Activated effector memory CD4-positive, alpha-beta T cell treated with Interleukin-2 at 50 U/mL for 16 hours (primary cell): ENCODE results near the gene COL5A1.
"Not testable (repeated sequence)": the region's sequence is repeated elsewhere in the genome, so short reads cannot be mapped to it uniquely, and the experiment has no call there.

ENCODE experiments used
- DNase-seq: peaks from one replicate; pipeline ENCODE4 v3.0.0-alpha.2; 2020

Gene COL5A1

DNA sequence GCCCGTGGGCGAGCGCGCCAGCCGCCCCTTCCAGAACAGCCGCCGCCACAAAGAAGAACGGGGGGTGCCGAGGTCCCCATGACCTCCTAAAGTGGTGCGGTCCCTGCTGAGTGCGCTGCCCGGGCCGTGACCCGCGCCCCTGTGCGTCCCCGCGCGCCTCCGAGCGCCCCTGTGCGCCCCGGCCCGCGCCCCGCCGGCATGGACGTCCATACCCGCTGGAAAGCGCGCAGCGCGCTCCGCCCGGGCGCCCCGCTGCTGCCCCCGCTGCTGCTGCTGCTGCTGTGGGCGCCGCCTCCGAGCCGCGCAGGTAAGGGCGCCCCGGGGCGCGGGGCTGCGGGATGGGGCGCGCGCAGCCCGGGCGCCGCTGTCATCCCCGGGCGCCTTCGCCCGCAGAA is 384 bp downstream of the COL5A1 start:
- no peak for DNase-seq

DNA sequence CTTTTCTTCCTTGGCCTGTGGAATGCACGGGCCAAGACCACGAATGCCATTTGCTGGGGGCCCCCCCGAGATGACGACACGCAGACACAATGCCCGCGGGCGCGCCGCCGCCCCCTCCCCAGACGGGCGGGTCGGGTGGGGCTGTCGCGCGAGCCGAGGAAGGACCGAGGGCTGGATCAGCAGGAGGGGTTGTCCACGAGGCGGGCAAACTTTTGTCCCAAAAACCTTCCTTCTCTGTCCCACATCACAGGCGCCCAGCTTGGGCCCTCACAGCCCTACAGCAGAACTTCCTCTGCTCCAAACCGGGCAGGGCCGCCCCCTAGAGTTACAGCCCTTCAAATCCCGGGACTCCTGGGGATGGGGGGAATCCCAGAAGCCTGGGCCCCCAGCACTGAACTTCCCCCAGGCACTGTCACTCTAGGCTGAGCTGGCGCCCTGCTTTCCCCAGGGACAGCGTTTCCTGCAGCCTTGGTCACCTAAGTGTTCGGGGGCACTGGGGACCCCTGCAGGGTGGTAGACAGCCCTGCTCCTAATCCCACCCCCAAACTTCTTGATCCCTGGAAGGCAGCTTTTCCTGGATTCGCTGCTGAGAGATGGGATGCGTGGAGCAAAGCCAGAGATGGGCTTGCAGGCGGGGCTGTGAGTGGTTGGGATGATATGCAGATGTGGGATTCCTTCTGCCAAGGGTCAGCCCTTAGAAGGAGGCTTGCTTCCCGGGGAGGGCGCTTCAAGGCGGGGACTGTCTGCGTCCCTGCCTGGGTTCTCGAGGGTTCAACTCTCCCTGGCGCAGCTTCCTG is 980 bp downstream of the COL5A1 start:
- DNase-seq: no peak

DNA sequence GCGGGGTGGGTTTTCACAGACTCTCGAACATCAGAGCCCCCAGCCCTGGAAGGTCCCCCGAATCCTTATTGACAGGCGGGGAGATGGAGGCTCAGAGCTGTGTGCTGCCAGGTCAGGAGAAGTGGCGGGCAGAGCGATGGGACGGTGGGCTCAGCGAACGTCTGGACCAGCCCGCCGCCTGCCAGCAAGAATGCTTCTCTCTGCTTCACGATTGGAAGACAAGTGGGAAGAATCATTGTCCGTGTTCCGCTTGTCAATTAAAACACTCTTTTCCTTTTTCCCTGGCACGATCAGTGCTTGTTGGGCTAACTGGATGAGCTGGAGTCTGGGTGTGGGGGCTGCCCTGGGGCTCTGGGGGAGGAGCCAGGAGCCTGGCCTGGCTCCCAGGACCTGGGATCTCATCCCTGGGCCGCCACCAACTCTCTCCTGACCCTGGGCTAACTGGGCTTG is 1.6 kb downstream of the COL5A1 start:
- no peak for DNase-seq

DNA sequence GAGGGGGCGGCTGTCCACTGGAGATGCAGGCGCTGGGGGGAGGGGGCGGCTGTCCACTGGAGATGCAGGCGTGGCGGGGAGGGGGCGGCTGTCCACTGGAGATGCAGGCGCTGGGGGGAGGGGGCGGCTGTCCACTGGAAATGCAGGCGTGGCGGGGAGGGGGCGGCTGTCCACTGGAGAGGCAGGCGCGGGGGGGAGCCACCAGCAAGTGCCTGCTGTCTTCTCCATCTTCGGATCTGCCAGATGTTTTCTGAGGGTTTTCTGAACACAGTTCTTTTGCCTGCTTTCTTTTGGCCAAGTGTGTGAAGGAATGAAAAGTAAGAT is 2.8 kb downstream of the COL5A1 start:
- not testable (repeated sequence) for DNase-seq

DNA sequence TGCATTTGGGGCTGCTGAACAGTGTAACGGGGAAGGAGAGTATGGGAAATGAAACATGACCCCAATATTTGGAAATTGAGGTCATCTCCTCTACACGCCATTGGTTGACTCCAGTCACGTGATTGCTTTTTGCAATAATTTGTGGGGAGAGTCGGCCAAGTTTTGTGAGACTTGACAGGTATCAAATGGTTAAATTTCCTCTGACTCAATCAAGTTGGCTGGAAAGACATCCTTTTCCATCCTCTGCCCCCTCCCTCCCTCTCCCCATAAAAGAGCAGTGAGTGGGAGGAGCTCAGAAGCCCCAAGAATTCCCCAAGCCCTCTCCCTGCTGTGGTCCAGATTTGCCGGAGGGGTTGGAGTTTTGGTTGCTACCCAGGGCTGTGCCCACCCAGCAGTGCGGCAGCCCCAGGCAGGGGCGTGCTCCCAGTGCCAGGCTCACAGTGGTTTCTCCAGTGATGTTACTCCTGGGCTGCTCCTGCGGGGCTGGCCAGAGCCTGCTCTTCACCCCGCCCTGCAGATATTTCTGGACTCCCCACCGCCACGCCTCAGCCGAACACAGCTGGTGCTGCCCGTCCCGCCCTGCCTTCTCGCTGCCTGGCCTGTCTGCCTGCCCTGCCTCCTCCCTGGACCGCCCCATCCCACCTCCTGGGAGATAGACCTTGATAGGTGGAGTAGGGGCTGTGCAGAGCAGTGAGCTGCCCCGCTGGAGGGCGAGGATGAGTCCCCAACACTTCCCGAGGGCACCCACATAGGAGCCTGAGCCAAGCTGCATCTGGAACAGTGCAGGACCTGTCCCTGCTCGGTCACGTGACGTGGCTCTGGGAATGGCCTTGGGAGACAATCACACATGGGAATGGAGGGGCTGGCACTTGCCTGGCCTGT is 3.4 kb downstream of the COL5A1 start:
- DNase-seq: no peak

DNA sequence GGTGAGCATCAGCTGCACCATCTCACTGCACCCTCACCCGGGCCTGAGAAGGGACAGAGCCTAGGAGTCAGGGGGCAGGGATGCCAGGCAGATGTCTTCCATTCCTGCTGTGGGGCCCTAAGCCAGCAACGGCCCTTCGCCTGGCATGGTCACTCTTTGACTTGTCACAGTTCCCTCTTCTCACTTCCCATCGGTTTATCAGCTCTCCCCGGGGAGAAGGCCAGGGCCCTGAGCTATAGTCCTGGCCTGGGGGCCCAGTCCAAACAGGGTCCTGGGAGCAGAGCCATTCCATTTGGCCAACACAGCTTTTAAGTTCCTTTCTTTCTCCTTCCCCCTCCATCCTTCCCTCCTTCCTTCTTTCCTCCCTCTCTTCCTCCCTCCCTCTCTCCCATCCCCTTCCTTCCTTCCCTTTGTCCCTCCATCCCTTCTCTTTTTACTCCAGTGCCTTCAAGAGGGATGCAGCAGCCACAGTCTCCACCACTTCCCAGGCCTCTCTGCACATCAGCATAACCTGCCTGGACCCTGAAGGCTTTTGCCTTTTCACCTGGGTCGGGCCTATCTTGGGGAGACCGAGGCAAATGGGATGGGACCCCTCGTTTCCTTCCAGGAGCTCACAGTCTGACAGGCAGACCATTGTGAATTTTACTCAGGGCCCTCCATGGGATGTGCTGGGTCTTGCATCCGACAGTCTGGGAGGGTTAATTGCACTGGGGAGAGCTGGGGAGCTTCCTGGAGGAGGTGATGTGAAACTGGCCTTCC is 4.2 kb downstream of the COL5A1 start:
- no peak for DNase-seq

DNA sequence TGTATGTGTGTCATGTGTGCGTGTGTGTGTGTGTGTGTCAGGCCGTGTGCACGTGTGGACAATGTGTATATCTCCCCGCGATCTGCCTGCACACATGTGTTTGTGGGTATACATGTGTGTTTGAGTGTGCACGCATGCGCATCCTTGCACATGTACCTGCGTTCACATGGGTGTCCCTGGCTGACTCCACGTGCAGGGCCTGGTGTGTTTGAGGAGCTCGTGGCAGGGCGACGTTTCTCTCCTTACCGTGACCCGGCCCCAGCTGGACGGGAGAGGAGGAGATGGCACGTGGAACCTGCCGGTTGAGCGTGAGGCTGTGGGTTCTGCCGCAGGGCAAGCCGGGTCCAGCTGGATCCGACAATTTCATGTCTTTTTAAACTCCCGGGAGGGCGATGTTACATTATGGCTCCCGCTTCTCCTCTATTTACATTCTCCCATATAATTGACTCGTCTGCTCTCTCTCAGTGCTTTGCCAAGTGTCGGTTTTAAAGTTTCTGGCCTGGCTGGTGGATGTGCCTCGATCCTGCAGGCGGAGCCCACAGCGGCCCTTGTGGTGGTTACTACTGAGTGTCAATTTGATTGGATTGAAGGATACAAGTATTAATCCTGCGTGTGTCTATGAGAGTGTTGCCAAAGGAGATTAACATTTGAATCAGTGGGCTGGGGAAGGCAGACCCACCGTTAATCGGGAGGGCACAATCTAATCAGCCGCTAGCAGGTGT is 5.9 kb downstream of the COL5A1 start:
- no peak for DNase-seq

DNA sequence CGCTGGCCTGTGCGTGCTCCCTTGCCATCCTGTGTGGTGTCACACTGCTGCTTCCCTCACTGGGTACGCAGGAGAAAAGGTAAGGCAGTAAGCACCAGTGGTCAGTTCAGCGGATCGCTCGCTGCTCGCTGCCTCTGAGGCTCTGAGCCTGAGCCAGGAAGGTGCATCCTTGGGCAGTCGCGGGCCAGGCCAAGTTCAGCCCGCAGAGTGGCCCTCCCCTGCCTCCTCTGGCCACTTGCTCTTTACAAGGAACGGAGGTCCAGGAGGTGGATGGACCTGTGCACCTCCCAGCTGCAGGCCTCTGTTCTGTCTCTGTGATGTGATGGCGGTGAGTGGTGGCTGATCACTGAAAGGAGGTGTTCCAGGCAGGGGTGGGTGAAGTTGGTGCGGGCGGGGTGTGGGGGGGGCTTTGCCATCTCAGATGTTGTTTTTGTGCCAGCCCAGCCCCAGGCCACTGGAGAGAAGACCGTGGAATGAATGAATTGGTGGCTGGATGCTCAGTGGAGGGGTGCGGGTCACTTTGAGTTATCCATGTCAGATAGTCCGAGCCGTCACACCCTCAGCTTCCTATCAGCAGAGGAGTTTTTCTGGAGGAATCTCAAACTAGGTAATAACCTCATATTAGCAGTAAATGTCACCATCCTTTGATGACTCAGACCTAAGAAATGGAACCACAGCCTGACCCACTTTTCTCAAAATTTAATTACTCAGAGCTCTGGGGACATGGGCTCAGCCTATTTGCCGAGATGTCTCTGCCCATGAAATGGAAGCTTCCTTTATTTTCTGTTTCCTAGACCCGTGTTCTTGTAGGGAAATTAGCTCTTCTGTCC is 7.3 kb downstream of the COL5A1 start:
- DNase-seq: no peak

DNA sequence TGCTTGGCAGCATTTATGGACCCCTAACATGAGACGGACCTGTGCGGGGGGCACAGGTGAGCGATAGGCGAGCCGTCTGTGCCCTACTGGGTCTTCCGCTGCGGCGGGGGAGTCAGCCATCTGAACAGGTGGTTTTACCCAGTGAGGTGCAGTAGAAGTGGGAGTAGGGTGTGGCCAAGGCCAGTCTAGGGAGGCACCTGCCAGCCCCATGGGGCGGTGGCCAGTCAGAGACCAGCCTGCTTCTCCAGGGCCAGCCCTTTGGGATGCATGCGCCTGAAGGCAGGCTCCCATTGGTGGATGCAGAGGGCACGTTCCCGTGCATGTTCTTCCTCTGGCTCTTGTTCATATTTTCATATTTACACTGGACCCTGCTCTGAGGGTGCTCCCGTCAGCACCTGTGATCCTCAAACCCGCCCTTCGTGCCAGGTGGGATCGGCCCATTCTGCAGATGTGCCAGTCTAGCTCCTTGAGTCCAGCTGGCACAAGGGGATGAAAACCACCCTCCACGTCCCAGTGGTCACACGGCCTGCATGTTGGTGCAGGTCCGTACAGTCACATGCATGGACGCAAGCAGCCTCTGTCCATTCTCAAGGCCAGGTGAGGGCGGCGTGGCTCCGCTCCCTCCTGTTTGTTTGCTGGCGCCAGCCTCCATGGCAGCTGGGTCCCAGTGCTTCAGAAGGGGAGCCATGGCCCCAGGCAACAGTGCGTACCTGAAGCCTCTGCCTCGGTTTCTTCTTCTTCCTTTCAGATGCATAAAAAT is 9.0 kb downstream of the COL5A1 start:
- DNase-seq: no peak

DNA sequence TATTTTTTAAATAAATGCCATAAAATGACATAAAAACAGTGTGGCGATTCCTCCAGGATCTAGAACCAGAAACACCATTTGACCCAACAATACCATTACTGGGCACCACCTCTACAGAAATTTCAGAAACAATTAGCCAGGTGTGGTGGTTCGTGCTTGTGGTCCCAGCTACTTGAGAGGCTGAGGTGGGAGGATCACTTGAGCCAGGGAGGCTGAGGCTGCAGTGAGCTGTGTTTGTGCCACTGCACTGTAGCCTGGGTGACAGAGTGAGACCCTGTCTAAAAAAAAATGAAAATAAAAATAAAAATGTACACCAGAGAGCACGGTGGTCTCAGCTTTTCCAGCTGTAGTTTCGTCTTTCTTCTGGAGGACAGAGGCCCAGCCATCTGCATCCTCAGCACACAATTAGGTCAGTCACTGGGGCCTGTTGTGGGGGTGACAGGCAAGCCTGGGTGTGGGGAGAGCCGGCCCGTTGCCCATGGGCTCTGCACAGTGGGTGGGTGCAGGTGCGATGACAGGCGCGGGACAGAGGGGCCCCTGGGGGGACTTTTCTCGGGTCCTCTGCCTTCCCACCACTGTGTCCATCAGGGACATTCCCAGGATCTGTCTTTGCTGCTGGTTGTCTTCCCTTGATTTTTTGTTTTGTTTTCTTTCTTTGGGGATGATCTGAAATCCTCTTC is 9.8 kb downstream of the COL5A1 start:
- DNase-seq: no peak

DNA sequence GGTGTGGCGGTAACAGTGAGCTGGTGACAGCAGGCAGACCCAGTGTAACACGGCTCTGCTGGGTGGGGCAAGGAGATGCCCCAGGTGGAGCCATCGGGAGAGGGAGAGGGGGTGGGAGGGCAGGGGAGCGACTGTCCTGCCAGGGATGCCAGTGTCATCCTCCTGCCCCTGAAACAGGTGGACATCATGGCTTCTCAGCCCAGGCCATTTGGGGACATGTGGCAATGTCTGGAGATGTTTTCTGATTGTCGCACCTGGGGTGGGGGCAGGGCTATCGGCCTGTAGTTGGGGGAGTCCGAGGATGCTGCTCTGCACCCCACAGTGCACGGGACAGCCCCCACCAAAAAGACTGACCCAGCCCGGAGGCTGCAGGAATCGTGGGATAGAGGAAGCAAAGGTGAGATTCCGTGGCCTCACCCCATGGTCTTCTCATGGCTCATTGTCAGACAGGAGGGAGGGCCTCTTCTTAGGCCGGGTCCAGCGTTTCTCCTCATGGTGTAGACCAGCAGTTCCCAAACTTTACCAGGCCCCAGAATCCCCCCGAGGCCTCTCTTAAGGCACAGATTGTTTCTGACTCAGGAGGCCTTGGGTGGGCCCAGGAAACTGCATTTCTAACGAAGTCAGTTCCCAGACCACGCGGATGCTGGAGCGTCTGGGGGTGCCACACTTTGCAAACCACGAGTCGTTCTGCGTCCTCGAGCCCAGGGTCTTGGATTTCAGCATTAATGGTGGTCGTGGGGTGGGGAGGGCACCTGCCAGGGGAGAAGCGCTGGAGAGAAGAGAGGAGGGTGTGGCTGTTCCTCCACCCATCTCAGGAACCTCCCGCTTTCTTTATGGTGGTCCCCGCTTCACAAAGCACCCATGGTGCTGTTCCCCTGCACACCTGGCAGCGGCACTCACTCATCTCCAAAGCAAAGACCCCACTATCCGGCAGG is 11.0 kb downstream of the COL5A1 start:
- DNase-seq: no peak

DNA sequence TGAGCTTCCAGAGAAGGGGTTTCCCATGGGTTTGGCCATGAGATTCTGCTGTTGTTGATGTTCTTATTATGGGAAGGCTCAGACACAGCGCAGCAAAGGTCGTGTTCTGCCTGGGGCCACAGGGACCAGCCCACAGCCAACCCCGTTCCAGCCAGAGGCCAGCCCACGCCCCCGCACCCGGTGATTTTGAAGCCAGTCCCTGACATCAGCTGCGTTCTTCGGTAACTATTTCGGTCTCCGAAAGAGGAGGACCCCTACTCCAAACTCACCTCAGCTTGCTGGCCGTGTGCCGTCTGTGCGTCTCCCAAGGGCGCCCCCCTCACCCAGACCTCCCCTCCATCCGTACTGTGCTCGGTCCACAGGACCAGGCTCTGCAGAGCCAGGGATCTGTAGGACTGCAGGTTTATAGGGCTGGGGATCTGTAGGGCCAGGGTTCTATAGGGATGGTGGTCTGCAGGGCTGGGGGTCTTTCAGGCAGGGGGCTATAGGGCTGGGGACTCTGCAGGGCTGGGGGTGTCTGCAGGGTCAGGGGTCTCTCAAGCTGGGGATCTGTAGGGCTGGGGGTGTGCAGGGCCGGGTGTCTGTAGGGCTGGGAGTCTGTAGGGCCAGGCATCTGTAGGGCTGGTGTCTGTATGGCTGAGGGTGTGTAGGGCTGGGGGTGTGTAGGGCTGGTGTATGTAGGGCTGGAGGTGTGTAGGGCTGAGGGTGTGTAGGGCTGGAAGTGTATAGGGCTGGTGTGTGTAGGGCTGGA is 11.8 kb downstream of the COL5A1 start:
- DNase-seq: no peak

DNA sequence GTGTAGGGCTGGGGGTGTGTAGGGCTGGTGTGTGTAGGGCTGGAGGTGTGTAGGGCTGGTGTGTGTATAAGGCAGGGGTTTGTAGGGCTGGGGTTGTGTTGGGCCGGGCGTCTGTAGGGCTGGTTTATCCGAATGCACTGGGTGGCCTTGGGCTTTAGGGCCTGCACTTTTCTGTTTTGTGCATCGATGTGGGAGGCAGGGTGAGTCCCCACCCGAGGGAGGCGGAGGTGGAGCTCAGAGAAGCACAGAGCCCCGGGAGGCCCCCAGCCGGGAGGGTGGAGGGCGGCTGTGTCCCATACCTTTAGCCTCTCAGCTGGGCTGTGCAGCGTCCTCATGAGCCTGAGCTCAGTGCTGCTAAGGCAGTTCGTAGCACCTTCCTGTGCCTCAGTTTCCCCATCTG is 13.5 kb downstream of the COL5A1 start:
- no peak for DNase-seq

DNA sequence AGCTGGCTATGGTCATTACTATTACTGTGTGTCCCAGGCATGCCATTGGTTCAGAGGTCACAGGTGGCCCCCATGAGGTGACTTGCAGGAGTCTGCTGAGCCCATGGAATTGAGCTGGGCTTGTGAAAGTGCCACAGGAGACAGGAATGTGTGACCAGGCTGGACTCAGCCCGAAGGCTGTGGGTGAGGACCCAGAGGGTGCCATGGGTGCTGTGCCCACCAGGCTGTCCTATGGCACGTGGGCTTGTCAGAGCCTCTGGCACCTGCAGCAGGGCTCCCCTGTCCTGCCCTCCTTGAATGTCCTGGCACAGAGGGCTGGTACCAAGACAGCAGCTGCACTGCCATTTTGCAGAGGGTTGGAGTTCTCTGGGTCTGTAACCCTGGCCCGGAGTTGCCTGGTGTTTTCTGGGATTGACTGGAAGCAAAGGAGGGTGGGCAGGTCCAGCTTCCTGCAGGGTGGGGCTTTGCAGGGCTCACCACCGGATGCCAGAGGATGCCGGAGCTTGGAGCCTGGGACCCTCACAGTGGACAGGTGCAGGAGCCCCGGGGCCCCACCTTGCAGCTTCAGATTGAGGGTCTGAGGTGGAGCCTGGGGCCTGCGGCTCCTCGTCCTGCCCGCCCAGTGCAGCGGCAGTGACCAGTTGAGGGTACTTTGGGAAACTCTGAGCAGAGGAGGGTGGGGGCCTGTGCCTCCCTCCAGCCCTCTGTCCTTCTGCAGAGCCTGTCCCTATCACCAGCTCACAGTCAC is 14.2 kb downstream of the COL5A1 start:
- no peak for DNase-seq

DNA sequence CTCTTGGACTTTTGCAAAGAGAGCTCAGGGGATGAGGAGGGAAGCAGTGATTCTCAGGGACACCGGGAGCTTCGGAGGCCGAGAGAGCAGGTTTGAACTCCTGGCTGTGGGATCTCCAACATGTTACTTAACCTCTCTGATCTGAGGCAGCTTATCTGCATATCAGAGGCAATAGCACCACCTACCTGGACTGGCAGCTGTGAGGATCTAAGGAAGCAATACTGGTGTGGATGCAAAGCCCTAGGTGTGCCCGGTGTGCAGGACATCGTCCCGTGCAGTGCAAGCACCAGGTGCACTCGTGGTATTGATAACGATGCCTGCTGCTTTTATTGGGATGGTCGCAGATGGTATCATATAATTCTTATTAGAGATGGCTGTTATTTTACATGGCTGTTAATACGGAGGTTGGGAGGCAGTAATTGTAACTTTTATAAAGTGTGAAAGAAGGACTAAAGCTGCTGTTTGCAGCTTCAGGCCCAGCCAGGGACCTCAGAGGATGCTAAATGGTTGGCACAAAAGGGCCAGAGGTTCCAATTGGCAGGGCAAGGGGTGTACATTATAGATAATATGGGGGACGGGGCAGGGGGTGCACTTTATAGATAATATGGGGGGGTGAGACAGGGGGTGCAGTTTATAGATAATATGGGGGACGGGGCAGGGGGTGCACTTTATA is 14.9 kb downstream of the COL5A1 start:
- no peak for DNase-seq

DNA sequence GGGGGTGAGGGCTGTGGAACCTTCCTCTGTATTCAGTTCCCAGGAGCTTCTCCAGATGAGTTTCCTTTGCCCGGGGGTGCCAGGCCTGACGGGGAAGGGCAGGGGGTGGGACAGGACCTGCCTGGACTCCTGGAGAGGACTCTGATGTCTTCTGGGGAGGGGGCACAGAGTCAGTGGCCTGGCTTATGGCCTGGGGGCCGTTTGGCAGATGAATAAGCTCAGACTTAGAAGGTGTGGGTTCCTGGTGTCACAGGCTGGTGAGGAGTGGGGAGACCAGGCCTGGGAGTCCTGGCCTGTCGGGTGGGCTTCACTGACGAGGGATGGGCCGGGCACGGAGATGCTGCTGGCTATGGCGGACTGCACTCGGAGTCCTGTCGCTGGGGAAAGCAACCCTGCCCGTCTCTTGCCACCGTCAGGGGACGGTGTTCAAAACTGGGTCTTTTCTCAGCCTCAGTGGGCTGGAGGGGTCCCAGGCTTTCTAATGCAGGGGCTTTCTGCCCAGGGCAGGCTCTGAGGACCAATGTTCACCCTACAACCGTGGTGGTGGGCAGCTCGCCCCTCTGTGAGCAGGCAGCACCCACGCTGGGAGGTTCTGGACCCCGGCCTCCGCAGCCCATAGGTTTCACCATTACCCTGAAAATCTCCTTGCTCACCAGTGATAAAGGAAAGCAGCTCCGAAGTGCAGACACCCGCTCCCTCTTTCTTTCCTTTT is 16.2 kb downstream of the COL5A1 start:
- no peak for DNase-seq
